CD14-positive monocyte (primary cell): ENCODE data around the gene EPB41L2. TPM values are rescaled to one million over a fixed set of nuclear protein-coding genes. Genes with fewer than 3 reads are reported as not detected.

Experiments used
- DNase-seq, 3 donors: peaks; one replicate each; pipeline ENCODE4 v3.0.0-alpha.2; 2011 to 2022
- H2AFZ ChIP-seq: 2 replicates; pipeline ENCODE4 v1.6.0; 2012; ENCODE audit warnings: mild to moderate bottlenecking, low read depth, low read length, inconsistent platforms; ENCODE audit not compliant: insufficient read depth, poor library complexity, severe bottlenecking
- H3K27ac ChIP-seq, 2 donors: 1 replicate in 1 of 2; 2 replicates in 1 of 2; pipeline ENCODE4 v1.5.1; 2012 to 2013; ENCODE audit warnings: low read length in 2 of 2, control low read depth in 1 of 2, inconsistent platforms in 1 of 2, low read depth in 1 of 2, mild to moderate bottlenecking in 1 of 2
- H3K27me3 ChIP-seq, 2 donors: one replicate each; pipeline versions ENCODE4 v1.6.0 to v1.6.1; 2011 to 2013; ENCODE audit warnings: low read length in 2 of 2; ENCODE audit not compliant: control insufficient read depth in 2 of 2, insufficient read depth in 2 of 2
- H3K36me3 ChIP-seq, 2 donors: replicated peaks in 1 of 2; 1 replicate in 1 of 2; 2 replicates in 1 of 2; pipeline versions ENCODE4 v1.5.1 to v1.6.1; 2012 to 2013; ENCODE audit warnings: low read length in 2 of 2, control low read depth in 1 of 2, inconsistent platforms in 1 of 2, mild to moderate bottlenecking in 1 of 2; ENCODE audit not compliant: insufficient read depth in 2 of 2, control insufficient read depth in 1 of 2
- H3K4me1 ChIP-seq, 2 donors: 1 replicate in 1 of 2; 2 replicates in 1 of 2; pipeline versions ENCODE4 v1.5.1 to v1.6.1; 2012 to 2013; ENCODE audit warnings: low read length in 2 of 2, control low read depth in 1 of 2, inconsistent platforms in 1 of 2, mild to moderate bottlenecking in 1 of 2, moderate library complexity in 1 of 2; ENCODE audit not compliant: insufficient read depth in 2 of 2, control insufficient read depth in 1 of 2
- H3K4me2 ChIP-seq: replicated peaks from 2 replicates; pipeline ENCODE3; 2012; ENCODE audit warnings: low read length, moderate library complexity, mild to moderate bottlenecking; ENCODE audit not compliant: poor library complexity, severe bottlenecking; ENCODE audit errors: extremely low read depth
- H3K4me3 ChIP-seq, 3 experiments: fragments of 200-600 bp in 1 of 3; sonication (generic) in 1 of 3; replicated peaks in 1 of 3; 1 replicate in 2 of 3; 2 replicates in 1 of 3; pipeline ENCODE4 v1.5.1; 2011 to 2013; ENCODE audit warnings: low read length in 3 of 3, mild to moderate bottlenecking in 3 of 3, control low read depth in 2 of 3, low read depth in 2 of 3, inconsistent platforms in 1 of 3, moderate library complexity in 1 of 3
- H3K79me2 ChIP-seq: 2 replicates; pipeline ENCODE4 v1.6.0; 2012; ENCODE audit warnings: mild to moderate bottlenecking, control low read depth, inconsistent platforms, low read length, moderate library complexity; ENCODE audit not compliant: insufficient read depth
- H3K9ac ChIP-seq: 2 replicates; pipeline ENCODE4 v1.6.0; 2017; ENCODE audit warnings: low read length, mild to moderate bottlenecking; ENCODE audit not compliant: insufficient read depth, poor library complexity, severe bottlenecking
- H3K9me3 ChIP-seq, 2 donors: replicated peaks in 1 of 2; 1 replicate in 1 of 2; 2 replicates in 1 of 2; pipeline versions ENCODE4 v1.5.1 to v1.6.1; 2012 to 2013; ENCODE audit warnings: low read length in 2 of 2, control low read depth in 1 of 2; ENCODE audit not compliant: control insufficient read depth in 1 of 2, insufficient read depth in 1 of 2
- H4K20me1 ChIP-seq: 2 replicates; pipeline ENCODE4 v1.6.0; 2012; ENCODE audit warnings: mild to moderate bottlenecking, low read length, control low read depth, moderate library complexity; ENCODE audit not compliant: insufficient read depth
- H3K27ac Mint-ChIP-seq, 7 donors: one replicate each; pipeline ENCODE4 v1.8.0; 2020; ENCODE audit warnings: mild to moderate bottlenecking in 7 of 7, mixed read lengths in 7 of 7, moderate library complexity in 6 of 7, inconsistent platforms in 2 of 7
- H3K27me3 Mint-ChIP-seq, 3 donors: one replicate each; pipeline ENCODE4 v1.8.0; 2021 to 2022; ENCODE audit warnings: low read depth in 3 of 3, mild to moderate bottlenecking in 3 of 3, mixed read lengths in 3 of 3, moderate library complexity in 3 of 3, inconsistent platforms in 1 of 3
- H3K36me3 Mint-ChIP-seq, 2 donors: one replicate each; pipeline ENCODE4 v1.8.0; 2020; ENCODE audit warnings: mixed read lengths in 2 of 2, inconsistent platforms in 1 of 2, mild to moderate bottlenecking in 1 of 2
- H3K4me1 Mint-ChIP-seq: one replicate; pipeline ENCODE4 v1.8.0; 2020; ENCODE audit warnings: mild to moderate bottlenecking, mixed read lengths
- H3K4me3 Mint-ChIP-seq, 2 donors: one replicate each; pipeline ENCODE4 v1.8.0; 2020; ENCODE audit warnings: mild to moderate bottlenecking in 2 of 2, mixed read lengths in 2 of 2, moderate library complexity in 1 of 2
- H3K9me3 Mint-ChIP-seq, 7 donors: one replicate each; pipeline ENCODE4 v1.8.0; 2020 to 2022; ENCODE audit warnings: mixed read lengths in 7 of 7, mild to moderate bottlenecking in 6 of 7, moderate library complexity in 6 of 7, inconsistent platforms in 2 of 7
- whole genome bisulfite sequencing: methylation state at CpG from one replicate; pipeline ENCODE4 v1.1.5; 2013; ENCODE audit warnings: missing lambda C conversion rate; ENCODE audit not compliant: insufficient coverage; 5-methylcytosine and 5-hydroxymethylcytosine counted together
- intact Hi-C, 2 donors: fragments of 100-400 bp; cut with micrococcal nuclease; formaldehyde crosslinking; loops; one replicate each; pipeline versions ENCODE4 v1.15.0 to v1.15.1; 2023
- polyA plus RNA-seq, 3 donors: library from polyadenylated mRNA; depleted of rRNA in 1 of 3; unstranded in 2 of 3; stranded (reverse) in 1 of 3; fragments of 300-500 nt in 2 of 3; fragments of >200 nt in 1 of 3; fragmentation: Illumina TruSeq in 2 of 3; gene quantifications; 1 replicate in 2 of 3; 2 replicates in 1 of 3; pipeline ENCODE4 v1.2.3, GENCODE V29; 2012 to 2021
- TF ChIP-seq, protein P1 (sequence below): fragments of 200-600 bp; IDR thresholded peaks from one replicate; pipeline ENCODE4 v1.8.0; 2022; ENCODE audit warnings: antibody characterized with exemption, mild to moderate bottlenecking

The EPB41L2 gene
- polyA plus RNA-seq, 3 donors, result 3.4 to 7.2 (median 4.6) TPM

GRCh38 chr6:131036143-131036542 lies 26.9 kb downstream of the EPB41L2 start:
- Histone ChIP-seq H3K4me2 (no peak overlapping the region), H3K36me3 (no peaks in the 10 kb centered on the region), H3K79me2 (no peaks in the 10 kb centered on the region), H3K4me1 (no peaks in the 10 kb centered on the region), H3K9ac (no peak overlapping the region), H3K27ac (no peak overlapping the region), H2AFZ (no peak overlapping the region), H4K20me1 (no peaks in the 10 kb centered on the region), H3K9me3 (no peaks in the 10 kb centered on the region), H3K4me3 (no peak overlapping the region), H3K27me3 (no peaks in the 10 kb centered on the region)
- Mint-ChIP-seq H3K27ac (no peak overlapping the region), H3K4me1 (no peaks in the 10 kb centered on the region), H3K36me3 (no peaks in the 10 kb centered on the region), H3K4me3 (no peak overlapping the region), H3K9me3 (peaks cover 0 to 3% (median 0%) of the 10 kb centered on the region in 7 donors), H3K27me3 (no peaks in the 10 kb centered on the region)
- TF ChIP-seq, protein P1, sequence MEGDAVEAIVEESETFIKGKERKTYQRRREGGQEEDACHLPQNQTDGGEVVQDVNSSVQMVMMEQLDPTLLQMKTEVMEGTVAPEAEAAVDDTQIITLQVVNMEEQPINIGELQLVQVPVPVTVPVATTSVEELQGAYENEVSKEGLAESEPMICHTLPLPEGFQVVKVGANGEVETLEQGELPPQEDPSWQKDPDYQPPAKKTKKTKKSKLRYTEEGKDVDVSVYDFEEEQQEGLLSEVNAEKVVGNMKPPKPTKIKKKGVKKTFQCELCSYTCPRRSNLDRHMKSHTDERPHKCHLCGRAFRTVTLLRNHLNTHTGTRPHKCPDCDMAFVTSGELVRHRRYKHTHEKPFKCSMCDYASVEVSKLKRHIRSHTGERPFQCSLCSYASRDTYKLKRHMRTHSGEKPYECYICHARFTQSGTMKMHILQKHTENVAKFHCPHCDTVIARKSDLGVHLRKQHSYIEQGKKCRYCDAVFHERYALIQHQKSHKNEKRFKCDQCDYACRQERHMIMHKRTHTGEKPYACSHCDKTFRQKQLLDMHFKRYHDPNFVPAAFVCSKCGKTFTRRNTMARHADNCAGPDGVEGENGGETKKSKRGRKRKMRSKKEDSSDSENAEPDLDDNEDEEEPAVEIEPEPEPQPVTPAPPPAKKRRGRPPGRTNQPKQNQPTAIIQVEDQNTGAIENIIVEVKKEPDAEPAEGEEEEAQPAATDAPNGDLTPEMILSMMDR, result no peak
- 100% methylated on average over 1 of the region's 3 CpGs for WGBS
- no peak for DNase-seq
- intact Hi-C loops, result no loop called here

GRCh38 chr6:131035582-131035981 lies 27.5 kb downstream of the EPB41L2 start:
- H3K36me3 Mint-ChIP-seq, result no peaks in the 10 kb centered on the region
- H3K4me3 Mint-ChIP-seq, result no peak overlapping the region
- H3K4me3 ChIP-seq, result no peak overlapping the region
- H2AFZ ChIP-seq, result no peak overlapping the region
- no peaks in the 10 kb centered on the region for H3K36me3 ChIP-seq
- intact Hi-C loops, result no loop called here
- peaks cover 0 to 3% (median 0%) of the 10 kb centered on the region in 7 donors for H3K9me3 Mint-ChIP-seq
- peaks cover 0 to 2% (median 0%) of the 10 kb centered on the region in 3 donors for H3K27me3 Mint-ChIP-seq
- H3K79me2 ChIP-seq, result no peaks in the 10 kb centered on the region
- no peak overlapping the region for H3K9ac ChIP-seq
- no peak overlapping the region for H3K27ac ChIP-seq
- 100% methylated on average over 1 of the region's 1 CpG for WGBS
- no peak overlapping the region for H3K4me2 ChIP-seq
- H3K9me3 ChIP-seq, result no peaks in the 10 kb centered on the region
- H3K27me3 ChIP-seq, result no peaks in the 10 kb centered on the region
- H3K4me1 Mint-ChIP-seq, result no peaks in the 10 kb centered on the region
- H4K20me1 ChIP-seq, result no peaks in the 10 kb centered on the region
- H3K27ac Mint-ChIP-seq, result no peak overlapping the region
- H3K4me1 ChIP-seq, result no peaks in the 10 kb centered on the region
- DNase-seq, result no peak
- TF ChIP-seq, protein P1, result no peak
